Lung (tissue), 12 donors: ENCODE data around the gene RALGAPA2. TPM values are rescaled to one million over a fixed set of nuclear protein-coding genes. Genes with fewer than 3 reads are reported as not detected.

ENCODE experiments used
- ATAC-seq: fragments of 200-7000 bp; cut with Tn5 transposase; one replicate; pipeline ENCODE4 v1.9.1; 2020; ENCODE audit warnings: moderate number of reproducible peaks; ENCODE audit not compliant: insufficient read depth, low FRiP score
- DNase-seq, 3 donors: peaks; one replicate each; pipeline ENCODE4 v3.0.0-alpha.2; 2013 to 2017
- H3K27ac ChIP-seq, 2 donors: one replicate each; pipeline ENCODE4 v1.5.1; 2013; ENCODE audit warnings: mild to moderate bottlenecking in 2 of 2, moderate library complexity in 2 of 2, control low read depth in 1 of 2, inconsistent platforms in 1 of 2, low read depth in 1 of 2, low read length in 1 of 2
- H3K27me3 ChIP-seq, 3 donors: one replicate each; pipeline ENCODE4 v1.5.1; 2013; ENCODE audit warnings: low read length in 2 of 3; ENCODE audit not compliant: control insufficient read depth in 3 of 3, insufficient read depth in 3 of 3
- H3K36me3 ChIP-seq, 4 donors: one replicate each; pipeline ENCODE4 v1.5.1; 2013; ENCODE audit warnings: low read length in 4 of 4, mild to moderate bottlenecking in 1 of 4, moderate library complexity in 1 of 4; ENCODE audit not compliant: control insufficient read depth in 4 of 4, insufficient read depth in 4 of 4
- H3K4me1 ChIP-seq, 5 donors: one replicate each; pipeline ENCODE4 v1.5.1; 2013; ENCODE audit warnings: low read length in 5 of 5, mild to moderate bottlenecking in 2 of 5, moderate library complexity in 1 of 5; ENCODE audit not compliant: control insufficient read depth in 5 of 5, insufficient read depth in 5 of 5
- H3K4me3 ChIP-seq: one replicate; pipeline ENCODE4 v1.5.1; 2013; ENCODE audit warnings: mild to moderate bottlenecking, control low read depth, moderate library complexity
- H3K9ac ChIP-seq, 2 donors: one replicate each; pipeline ENCODE4 v1.5.1; 2013; ENCODE audit warnings: low read length in 2 of 2, control low read depth in 1 of 2; ENCODE audit not compliant: insufficient read depth in 1 of 2
- H3K9me3 ChIP-seq, 4 donors: one replicate each; pipeline ENCODE4 v1.5.1; 2013; ENCODE audit warnings: low read length in 3 of 4, mild to moderate bottlenecking in 1 of 4, moderate library complexity in 1 of 4; ENCODE audit not compliant: control insufficient read depth in 4 of 4, insufficient read depth in 3 of 4
- CTCF ChIP-seq: IDR thresholded peaks from 2 replicates; pipeline ENCODE4 v1.5.1; 2012; ENCODE audit warnings: mild to moderate bottlenecking; ENCODE audit errors: control extremely low read depth, extremely low read depth
- WGBS, 2 donors: extraction: QIAGEN DNeasy Blood & Tissue Kit; methylation state at CpG; one replicate each; pipeline ENCODE4 v1.1.7; 2013; 5-methylcytosine and 5-hydroxymethylcytosine counted together
- polyA plus RNA-seq, 2 donors: library from polyadenylated mRNA; stranded (reverse); fragments of 200-250 nt; gene quantifications; one replicate each; pipeline ENCODE4 v1.2.1, GENCODE V29; 2013
- total RNA-seq, 2 donors: library from RNA; depleted of rRNA in 1 of 2; stranded (reverse); fragments of >200 nt in 1 of 2; gene quantifications; one replicate each; pipeline ENCODE4 v1.2.1, GENCODE V29; 2014 to 2021
- donor health status: control.
- donor health status: control.
- donor health status: Bipolar disorder and iron deficiency.
- donor health status: healthy.
- donor health status: DM: yes; HTN: yes; CAD: no.

The RALGAPA2 gene
- total and polyA plus RNA-seq, 4 donors: 12.1 to 83.4 (median 55.6) TPM

GRCh38 chr20:20571068-20571780 is 141.2 kb downstream of the RALGAPA2 start:
- no peak for ATAC-seq
- Histone ChIP-seq H3K27me3 (no peaks in the 10 kb centered on the region), H3K4me3 (no peak overlapping the region), H3K36me3 (peaks cover 3 to 21% (median 14%) of the 10 kb centered on the region in 4 donors), H3K27ac (no peak overlapping the region), H3K9me3 (no peaks in the 10 kb centered on the region), H3K9ac (no peak overlapping the region), H3K4me1 (peaks cover 0 to 7% (median 0%) of the 10 kb centered on the region in 5 donors)
- no peak for DNase-seq
- TF ChIP-seq CTCF: no peak
- 94 to 96% methylated on average over 6 of the region's 6 CpGs for WGBS, 2 donors

GRCh38 chr20:20568604-20569205 is 143.7 kb downstream of the RALGAPA2 start:
- peak; percentile 17 to 67 (median 64) for DNase-seq
- WGBS, 2 donors: 37 to 38% methylated on average over 3 of the region's 3 CpGs
- no peak overlapping the region for H3K4me3 ChIP-seq
- H3K4me1 ChIP-seq: peaks cover 0 to 7% (median 0%) of the 10 kb centered on the region in 5 donors
- H3K27ac ChIP-seq: no peak overlapping the region
- no peak overlapping the region for H3K9ac ChIP-seq
- no peak for ATAC-seq
- H3K36me3 ChIP-seq: peaks cover 0 to 18% (median 13%) of the 10 kb centered on the region in 4 donors
- no peaks in the 10 kb centered on the region for H3K27me3 ChIP-seq
- peak; percentile 43 for TF ChIP-seq CTCF
- peaks cover 0 to 2% (median 0%) of the 10 kb centered on the region in 4 donors for H3K9me3 ChIP-seq

- peaks cover 0 to 2% (median 0%) of the 10 kb centered on the region in 4 donors for H3K9me3 ChIP-seq
- no peak for TF ChIP-seq CTCF
- no peaks in the 10 kb centered on the region for H3K27me3 ChIP-seq
- H3K4me1 ChIP-seq: peaks cover 0 to 7% (median 0%) of the 10 kb centered on the region in 5 donors
- peaks cover 0 to 15% (median 10%) of the 10 kb centered on the region in 4 donors for H3K36me3 ChIP-seq
- WGBS, 2 donors: 97 to 99% methylated on average over 4 of the region's 4 CpGs
- ATAC-seq (no peak), DNase-seq (no peak)
- H3K9ac ChIP-seq: no peak overlapping the region
- H3K27ac ChIP-seq: no peak overlapping the region
- H3K4me3 ChIP-seq: no peak overlapping the region
Measured at GRCh38 chr20:20567712-20568111, 144.7 kb downstream of the RALGAPA2 start.
